ENCODE measurements around the gene RHEX. TPM values are rescaled to one million over a fixed set of nuclear protein-coding genes. Genes with fewer than 3 reads are reported as not detected.
A peak's percentile ranks its signal among the peaks of the same experiment; 100 is the strongest.

The RHEX gene
- polyA plus RNA-seq, 6 donors from 2014 or later, result 0.28 to 5.3 (median 0.60) TPM

- peaks cover 2 to 4% of the 10 kb centered on the region in 2 donors for H3K36me3 Mint-ChIP-seq
Observed at GRCh38 chr1:206127336-206127735, 74.4 kb downstream of the RHEX start.

GRCh38 chr1:206128196-206128595, 75.2 kb downstream of the RHEX start:
- Mint-ChIP-seq H3K27me3 (peaks cover 18 to 28% (median 22%) of the 10 kb centered on the region in 3 donors), H3K27ac (no peak overlapping the region), H3K4me1 (no peaks in the 10 kb centered on the region), H3K4me3 (no peak overlapping the region), H3K9me3 (peaks cover 0 to 3% (median 0%) of the 10 kb centered on the region in 7 donors), H3K36me3 (no peaks in the 10 kb centered on the region)
- no peak for DNase-seq
- no peak for ATAC-seq (ENCODE audit: low read depth in 2 of 2)

More at GRCh38 chr1:206127336-206127735, 74.4 kb downstream of the RHEX start:
- DNase-seq (no peak), ATAC-seq (ENCODE audit: low read depth in 2 of 2) (no peak)
- Mint-ChIP-seq H3K4me1 (no peaks in the 10 kb centered on the region), H3K27me3 (peaks cover 26 to 29% (median 26%) of the 10 kb centered on the region in 3 donors), H3K27ac (peak overlapping the region in 1 of 6 donors; percentile 39), H3K4me3 (no peak overlapping the region), H3K9me3 (peaks cover 0 to 7% (median 3%) of the 10 kb centered on the region in 7 donors)

- H3K27ac Mint-ChIP-seq, result no peak overlapping the region
- H3K4me1 Mint-ChIP-seq, result peaks cover 5 to 9% (median 6%) of the 10 kb centered on the region in 3 donors
- peak overlapping the region in 1 of 8 donors; percentile 29 for H3K4me3 Mint-ChIP-seq
- no peaks in the 10 kb centered on the region for H3K9me3 Mint-ChIP-seq
- H3K27me3 Mint-ChIP-seq, result peaks cover 10 to 25% (median 18%) of the 10 kb centered on the region in 3 donors
- ATAC-seq (ENCODE audit: low read depth in 2 of 2), result no peak
- H3K36me3 Mint-ChIP-seq, result no peaks in the 10 kb centered on the region
- no peak for DNase-seq
Observed at GRCh38 chr1:206131037-206131436, 78.1 kb downstream of the RHEX start.

GRCh38 chr1:206133751-206134415, 80.9 kb downstream of the RHEX start:
- no peaks in the 10 kb centered on the region for H3K36me3 Mint-ChIP-seq
- H3K27me3 Mint-ChIP-seq, result peaks cover 13 to 21% (median 20%) of the 10 kb centered on the region in 3 donors

GRCh38 chr1:206135248-206135647, 82.3 kb downstream of the RHEX start:
- Mint-ChIP-seq H3K9me3 (peaks cover 0 to 1% (median 0%) of the 10 kb centered on the region in 7 donors), H3K27me3 (peaks cover 25 to 28% (median 25%) of the 10 kb centered on the region in 3 donors), H3K36me3 (no peaks in the 10 kb centered on the region), H3K4me3 (peak overlapping the region in 1 of 8 donors; percentile 0), H3K27ac (peak overlapping the region in 2 of 6 donors; percentile 32 to 62), H3K4me1 (peaks cover 5 to 9% (median 6%) of the 10 kb centered on the region in 3 donors)
- ATAC-seq (ENCODE audit: low read depth in 2 of 2) (peak in 1 of 2 donors; percentile 27), DNase-seq (no peak)

More at GRCh38 chr1:206133751-206134415, 80.9 kb downstream of the RHEX start:
- Mint-ChIP-seq H3K4me1 (peaks cover 5 to 9% (median 6%) of the 10 kb centered on the region in 3 donors), H3K27ac (no peak overlapping the region), H3K9me3 (peaks cover 0 to 1% (median 0%) of the 10 kb centered on the region in 7 donors), H3K4me3 (no peak overlapping the region)
- ATAC-seq (ENCODE audit: low read depth in 2 of 2), result no peak
- DNase-seq, result no peak

- no peak overlapping the region for H3K4me3 Mint-ChIP-seq
- no peaks in the 10 kb centered on the region for H3K36me3 Mint-ChIP-seq
- peaks cover 5 to 9% (median 6%) of the 10 kb centered on the region in 3 donors for H3K4me1 Mint-ChIP-seq
- H3K27ac Mint-ChIP-seq, result peak overlapping the region in 1 of 6 donors; percentile 12
- peaks cover 26 to 35% (median 34%) of the 10 kb centered on the region in 3 donors for H3K27me3 Mint-ChIP-seq
- DNase-seq, result no peak
- peaks cover 0 to 1% (median 0%) of the 10 kb centered on the region in 7 donors for H3K9me3 Mint-ChIP-seq
- ATAC-seq (ENCODE audit: low read depth in 2 of 2), result no peak
Observed at GRCh38 chr1:206136241-206136640, 83.3 kb downstream of the RHEX start.

- H3K4me3 Mint-ChIP-seq, result peak overlapping the region in 1 of 8 donors; percentile 36
- no peaks in the 10 kb centered on the region for H3K9me3 Mint-ChIP-seq
- ATAC-seq (ENCODE audit: low read depth in 2 of 2) (no peak), DNase-seq (no peak)
- H3K27ac Mint-ChIP-seq, result no peak overlapping the region
- no peaks in the 10 kb centered on the region for H3K4me1 Mint-ChIP-seq
- H3K27me3 Mint-ChIP-seq, result peaks cover 31 to 79% (median 41%) of the 10 kb centered on the region in 3 donors
- no peaks in the 10 kb centered on the region for H3K36me3 Mint-ChIP-seq
Observed at GRCh38 chr1:206142011-206142410, 89.0 kb downstream of the RHEX start.

GRCh38 chr1:206142770-206143169, 89.8 kb downstream of the RHEX start:
- Mint-ChIP-seq H3K36me3 (no peaks in the 10 kb centered on the region), H3K27me3 (peaks cover 27 to 79% (median 40%) of the 10 kb centered on the region in 3 donors), H3K4me3 (no peak overlapping the region), H3K4me1 (no peaks in the 10 kb centered on the region), H3K27ac (no peak overlapping the region), H3K9me3 (no peaks in the 10 kb centered on the region)
- ATAC-seq (ENCODE audit: low read depth in 2 of 2) (no peak), DNase-seq (no peak)

GRCh38 chr1:206143537-206144172, 90.7 kb downstream of the RHEX start:
- DNase-seq (no peak), ATAC-seq (ENCODE audit: low read depth in 2 of 2) (no peak)
- Mint-ChIP-seq H3K4me1 (no peaks in the 10 kb centered on the region), H3K27me3 (peaks cover 18 to 70% (median 31%) of the 10 kb centered on the region in 3 donors), H3K9me3 (peaks cover 0 to 3% (median 0%) of the 10 kb centered on the region in 7 donors), H3K36me3 (no peaks in the 10 kb centered on the region), H3K4me3 (no peak overlapping the region), H3K27ac (peak overlapping the region in 1 of 6 donors; percentile 33)

GRCh38 chr1:206144605-206145004, 91.6 kb downstream of the RHEX start:
- DNase-seq (no peak), ATAC-seq (ENCODE audit: low read depth in 2 of 2) (no peak)
- Mint-ChIP-seq H3K27me3 (peaks cover 13 to 60% (median 24%) of the 10 kb centered on the region in 3 donors), H3K27ac (no peak overlapping the region), H3K4me3 (no peak overlapping the region), H3K4me1 (no peaks in the 10 kb centered on the region), H3K36me3 (no peaks in the 10 kb centered on the region), H3K9me3 (peaks cover 0 to 3% (median 0%) of the 10 kb centered on the region in 7 donors)

GRCh38 chr1:206145771-206146290, 92.9 kb downstream of the RHEX start:
- DNase-seq, result no peak
- ATAC-seq (ENCODE audit: low read depth in 2 of 2), result no peak
- no peak overlapping the region for H3K4me3 Mint-ChIP-seq
- H3K4me1 Mint-ChIP-seq, result no peaks in the 10 kb centered on the region
- H3K27ac Mint-ChIP-seq, result no peak overlapping the region
- H3K36me3 Mint-ChIP-seq, result no peaks in the 10 kb centered on the region
- peaks cover 0 to 3% (median 0%) of the 10 kb centered on the region in 7 donors for H3K9me3 Mint-ChIP-seq
- H3K27me3 Mint-ChIP-seq, result peaks cover 5 to 48% (median 12%) of the 10 kb centered on the region in 3 donors
